Activated T-helper 1 cell treated with anti-CD3 and anti-CD28 coated beads, Interleukin-2, amount 50 U/mL, for 16 hours (primary cell): ENCODE data around the gene DOC2A.

Source experiments
- DNase-seq, 2 donors: peaks; one replicate each; pipeline ENCODE4 v3.0.0-alpha.2; 2020; ENCODE audit warnings: low read depth in 1 of 2, low spot score in 1 of 2

The DOC2A gene

DNA sequence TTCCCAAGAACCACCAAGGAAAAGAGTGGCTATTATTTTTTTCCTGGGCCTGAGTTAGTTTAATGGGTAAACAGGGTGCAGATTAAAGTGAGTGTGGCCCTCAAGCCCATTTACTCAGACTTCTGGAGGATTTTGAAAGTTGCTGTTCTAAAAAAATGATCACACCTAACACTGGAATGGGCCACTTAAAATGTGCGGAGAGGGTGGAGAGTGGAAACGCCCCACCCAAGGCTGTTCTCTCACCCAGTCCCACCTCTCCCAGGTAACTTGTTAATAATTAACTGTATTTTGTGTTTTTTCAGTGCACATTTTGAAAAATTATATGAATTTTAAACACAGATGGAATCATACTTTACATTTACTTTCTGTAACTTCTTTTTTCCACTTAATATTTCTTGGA lies 20.8 kb downstream of the DOC2A start:
- no peak for DNase-seq

DNA sequence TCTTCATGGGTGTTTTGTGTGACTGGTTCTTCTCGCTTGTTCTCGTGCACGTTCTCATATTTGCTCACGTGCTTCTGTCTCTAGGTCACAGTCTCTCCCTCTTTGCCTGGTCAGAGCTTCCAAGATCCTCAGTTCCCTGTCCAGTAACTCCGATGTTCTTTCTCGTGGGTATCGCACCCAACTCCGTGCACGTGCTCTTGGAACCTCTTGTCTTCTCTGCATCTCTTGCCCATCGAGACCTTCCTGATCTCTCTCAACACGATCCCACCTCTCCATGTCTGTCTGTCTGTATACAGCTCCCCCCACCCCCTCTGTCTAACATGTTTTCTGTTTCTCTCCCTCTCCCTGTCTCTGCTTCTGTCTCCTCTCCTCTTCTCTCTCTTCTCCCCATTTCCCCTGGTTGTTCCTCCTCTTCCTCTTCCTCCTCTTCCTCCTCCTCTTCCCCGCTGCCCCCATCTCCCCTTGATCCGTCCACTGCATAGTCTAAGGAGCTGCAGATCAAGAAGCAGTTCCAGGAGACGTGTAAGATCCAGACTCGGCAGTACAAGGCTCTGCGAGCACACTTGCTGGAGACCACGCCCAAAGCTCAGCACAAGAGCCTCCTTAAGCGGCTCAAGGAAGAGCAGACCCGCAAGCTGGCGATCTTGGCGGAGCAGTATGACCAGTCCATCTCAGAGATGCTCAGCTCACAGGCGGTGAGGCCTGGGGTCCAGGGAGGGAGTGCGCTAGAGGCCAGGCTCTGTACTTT lies 21.5 kb downstream of the DOC2A start:
- no peak for DNase-seq

DNA sequence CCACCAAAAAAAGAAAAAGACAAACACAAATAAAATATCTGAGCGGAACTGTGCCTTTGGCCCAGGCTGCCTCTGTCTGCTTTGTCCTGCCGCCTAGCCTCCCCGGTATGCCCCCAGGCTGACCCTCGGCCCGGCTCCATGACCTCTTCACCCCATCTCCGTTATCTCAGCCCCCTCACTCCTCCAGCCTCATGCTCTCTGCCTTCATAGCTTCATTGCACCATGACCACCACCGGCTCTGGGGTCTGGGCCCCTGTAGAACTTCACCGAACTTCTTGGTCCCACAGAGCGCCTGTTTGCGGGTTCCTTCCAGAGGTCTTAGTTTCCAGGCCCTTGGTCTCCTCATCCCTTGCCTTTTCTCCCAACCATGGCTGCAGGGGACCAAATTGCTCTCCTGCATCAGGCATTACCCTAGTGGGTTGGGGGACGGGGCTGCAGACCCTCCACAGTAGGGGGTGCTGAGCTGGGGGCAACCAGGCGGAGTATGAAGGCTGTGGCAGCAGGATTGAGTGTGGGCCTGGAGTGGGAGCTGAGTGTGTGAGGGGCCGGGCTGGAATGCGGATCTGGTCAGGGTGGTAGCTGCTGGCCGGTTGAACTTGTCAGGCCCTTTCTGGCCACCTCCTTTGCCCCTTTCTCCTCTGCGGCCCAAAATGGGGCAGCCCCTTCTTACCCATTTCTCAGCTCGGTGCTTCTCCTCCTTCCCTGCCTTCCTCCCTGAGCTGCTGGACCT lies 22.3 kb downstream of the DOC2A start:
- DNase-seq = no peak

DNA sequence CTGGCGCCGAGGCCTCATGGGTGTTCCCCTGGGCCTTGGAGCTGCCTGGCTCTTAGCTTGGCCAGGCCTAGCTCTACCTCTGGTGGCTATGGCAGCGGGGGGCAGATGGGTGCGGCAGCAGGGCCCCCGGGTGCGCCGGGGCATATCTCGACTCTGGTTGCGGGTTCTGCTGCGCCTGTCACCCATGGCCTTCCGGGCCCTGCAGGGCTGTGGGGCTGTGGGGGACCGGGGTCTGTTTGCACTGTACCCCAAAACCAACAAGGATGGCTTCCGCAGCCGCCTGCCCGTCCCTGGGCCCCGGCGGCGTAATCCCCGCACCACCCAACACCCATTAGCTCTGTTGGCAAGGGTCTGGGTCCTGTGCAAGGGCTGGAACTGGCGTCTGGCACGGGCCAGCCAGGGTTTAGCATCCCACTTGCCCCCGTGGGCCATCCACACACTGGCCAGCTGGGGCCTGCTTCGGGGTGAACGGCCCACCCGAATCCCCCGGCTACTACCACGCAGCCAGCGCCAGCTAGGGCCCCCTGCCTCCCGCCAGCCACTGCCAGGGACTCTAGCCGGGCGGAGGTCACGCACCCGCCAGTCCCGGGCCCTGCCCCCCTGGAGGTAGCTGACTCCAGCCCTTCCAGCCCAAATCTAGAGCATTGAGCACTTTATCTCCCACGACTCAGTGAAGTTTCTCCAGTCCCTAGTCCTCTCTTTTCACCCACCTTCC lies 23.3 kb downstream of the DOC2A start:
- no peak for DNase-seq

DNA sequence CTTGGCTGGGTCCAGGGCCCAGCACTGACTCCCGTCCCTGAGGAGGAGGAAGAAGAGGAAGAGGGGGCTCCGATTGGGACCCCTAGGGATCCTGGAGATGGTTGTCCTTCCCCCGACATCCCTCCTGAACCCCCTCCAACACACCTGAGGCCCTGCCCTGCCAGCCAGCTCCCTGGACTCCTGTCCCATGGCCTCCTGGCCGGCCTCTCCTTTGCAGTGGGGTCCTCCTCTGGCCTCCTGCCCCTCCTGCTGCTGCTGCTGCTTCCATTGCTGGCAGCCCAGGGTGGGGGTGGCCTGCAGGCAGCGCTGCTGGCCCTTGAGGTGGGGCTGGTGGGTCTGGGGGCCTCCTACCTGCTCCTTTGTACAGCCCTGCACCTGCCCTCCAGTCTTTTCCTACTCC lies 23.9 kb downstream of the DOC2A start:
- DNase-seq = no peak

DNA sequence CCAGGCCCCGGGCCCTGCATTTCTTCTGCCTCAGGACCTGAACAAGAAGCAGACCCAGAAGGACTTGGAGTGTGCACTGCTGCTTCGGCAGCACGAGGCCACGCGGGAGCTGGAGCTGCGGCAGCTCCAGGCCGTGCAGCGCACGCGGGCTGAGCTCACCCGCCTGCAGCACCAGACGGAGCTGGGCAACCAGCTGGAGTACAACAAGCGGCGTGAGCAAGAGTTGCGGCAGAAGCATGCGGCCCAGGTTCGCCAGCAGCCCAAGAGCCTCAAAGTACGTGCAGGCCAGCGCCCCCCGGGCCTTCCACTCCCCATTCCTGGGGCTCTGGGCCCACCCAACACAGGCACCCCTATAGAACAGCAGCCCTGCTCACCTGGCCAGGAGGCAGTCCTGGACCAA lies 24.6 kb downstream of the DOC2A start:
- no peak for DNase-seq

DNA sequence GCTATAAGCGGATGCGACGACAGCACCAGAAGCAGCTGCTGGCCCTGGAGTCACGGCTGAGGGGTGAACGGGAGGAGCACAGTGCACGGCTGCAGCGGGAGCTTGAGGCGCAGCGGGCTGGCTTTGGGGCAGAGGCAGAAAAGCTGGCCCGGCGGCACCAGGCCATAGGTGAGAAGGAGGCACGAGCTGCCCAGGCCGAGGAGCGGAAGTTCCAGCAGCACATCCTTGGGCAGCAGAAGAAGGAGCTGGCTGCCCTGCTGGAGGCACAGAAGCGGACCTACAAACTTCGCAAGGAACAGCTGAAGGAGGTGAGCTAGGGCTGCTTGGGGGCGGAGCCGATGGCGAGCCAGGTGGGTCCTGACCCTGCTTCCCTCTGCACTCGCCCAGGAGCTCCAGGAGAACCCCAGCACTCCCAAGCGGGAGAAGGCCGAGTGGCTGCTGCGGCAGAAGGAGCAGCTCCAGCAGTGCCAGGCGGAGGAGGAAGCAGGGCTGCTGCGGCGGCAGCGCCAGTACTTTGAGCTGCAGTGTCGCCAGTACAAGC lies 25.5 kb downstream of the DOC2A start:
- DNase-seq = no peak

DNA sequence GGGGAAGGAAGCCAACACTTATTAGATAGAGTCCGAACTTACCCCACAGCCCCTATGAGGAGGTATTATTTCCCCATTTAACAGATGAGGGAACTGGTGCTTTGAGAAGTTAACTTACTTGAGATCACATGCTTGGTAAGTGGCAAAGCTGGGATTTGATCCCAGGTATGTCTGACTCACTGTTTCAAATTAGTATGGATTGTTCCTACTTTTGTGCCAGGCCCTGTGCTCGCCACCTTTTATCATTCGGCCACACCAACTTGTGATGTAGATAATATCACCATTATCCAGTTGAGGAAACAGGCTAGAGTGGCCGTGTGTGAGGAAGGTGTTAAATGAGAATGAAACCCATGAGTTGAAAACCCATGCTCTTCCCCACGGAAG lies 26.1 kb downstream of the DOC2A start:
- DNase-seq = no peak

DNA sequence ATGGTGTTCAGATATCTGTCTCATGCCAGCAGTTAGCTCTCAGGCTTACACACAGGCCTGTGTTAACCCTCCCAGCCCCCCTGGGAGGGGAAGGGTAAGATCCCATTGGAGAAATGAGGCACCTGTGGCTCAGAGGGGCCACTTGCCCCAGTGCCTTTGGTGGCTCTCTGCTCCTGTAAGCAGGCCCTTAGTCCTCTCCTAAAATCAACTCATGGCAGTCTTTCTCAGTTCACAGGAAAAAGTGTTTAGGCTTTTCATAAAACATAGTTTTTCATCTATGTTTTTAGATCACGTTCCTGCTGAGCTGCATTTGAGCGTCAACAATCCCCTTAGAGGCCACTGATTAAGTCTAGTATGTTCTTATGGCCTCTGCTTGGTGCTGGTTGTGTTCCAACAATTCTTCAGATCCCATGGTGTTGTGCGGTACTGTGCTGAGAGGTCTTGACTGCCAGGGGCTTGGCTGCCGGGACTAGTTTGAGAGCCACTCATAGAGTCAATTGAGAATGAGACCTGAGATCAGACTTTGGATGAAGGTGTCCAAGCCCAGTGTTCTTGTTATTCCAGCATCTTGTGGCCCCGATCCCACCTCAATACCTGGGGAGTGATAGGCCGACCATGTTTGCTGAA lies 26.6 kb downstream of the DOC2A start:
- no peak for DNase-seq

DNA sequence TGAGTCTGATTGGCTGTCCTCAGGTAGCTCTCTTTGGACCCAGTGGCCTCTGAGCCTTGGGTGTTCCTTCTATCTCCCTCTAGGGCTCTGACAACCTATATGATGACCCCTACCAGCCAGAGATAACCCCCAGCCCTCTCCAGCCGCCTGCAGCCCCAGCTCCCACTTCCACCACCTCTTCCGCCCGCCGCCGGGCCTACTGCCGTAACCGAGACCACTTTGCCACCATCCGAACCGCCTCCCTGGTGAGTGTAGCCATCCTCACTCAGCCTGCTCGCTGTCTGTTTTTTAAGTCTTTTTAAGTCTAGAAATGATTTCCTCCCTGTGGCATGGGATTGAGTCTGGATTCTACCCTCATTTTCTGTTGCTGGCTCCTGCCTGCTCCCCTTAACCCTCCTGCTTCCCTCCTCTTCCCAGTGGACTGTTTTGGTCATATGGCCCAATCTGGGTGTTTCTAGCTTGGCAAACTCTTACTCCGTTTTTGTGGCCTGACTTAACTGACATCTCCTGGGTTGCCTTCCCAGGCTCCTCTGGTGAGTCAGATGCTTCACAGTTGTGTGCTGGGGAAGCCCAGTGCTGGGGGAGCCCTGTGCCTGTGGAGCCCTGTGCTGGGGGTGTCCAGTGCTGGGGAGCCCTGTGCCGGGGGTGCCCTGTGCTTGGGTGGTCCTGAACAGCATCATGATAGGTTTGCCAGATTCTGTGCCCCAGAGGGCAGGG lies 27.2 kb downstream of the DOC2A start:
- no peak for DNase-seq

DNA sequence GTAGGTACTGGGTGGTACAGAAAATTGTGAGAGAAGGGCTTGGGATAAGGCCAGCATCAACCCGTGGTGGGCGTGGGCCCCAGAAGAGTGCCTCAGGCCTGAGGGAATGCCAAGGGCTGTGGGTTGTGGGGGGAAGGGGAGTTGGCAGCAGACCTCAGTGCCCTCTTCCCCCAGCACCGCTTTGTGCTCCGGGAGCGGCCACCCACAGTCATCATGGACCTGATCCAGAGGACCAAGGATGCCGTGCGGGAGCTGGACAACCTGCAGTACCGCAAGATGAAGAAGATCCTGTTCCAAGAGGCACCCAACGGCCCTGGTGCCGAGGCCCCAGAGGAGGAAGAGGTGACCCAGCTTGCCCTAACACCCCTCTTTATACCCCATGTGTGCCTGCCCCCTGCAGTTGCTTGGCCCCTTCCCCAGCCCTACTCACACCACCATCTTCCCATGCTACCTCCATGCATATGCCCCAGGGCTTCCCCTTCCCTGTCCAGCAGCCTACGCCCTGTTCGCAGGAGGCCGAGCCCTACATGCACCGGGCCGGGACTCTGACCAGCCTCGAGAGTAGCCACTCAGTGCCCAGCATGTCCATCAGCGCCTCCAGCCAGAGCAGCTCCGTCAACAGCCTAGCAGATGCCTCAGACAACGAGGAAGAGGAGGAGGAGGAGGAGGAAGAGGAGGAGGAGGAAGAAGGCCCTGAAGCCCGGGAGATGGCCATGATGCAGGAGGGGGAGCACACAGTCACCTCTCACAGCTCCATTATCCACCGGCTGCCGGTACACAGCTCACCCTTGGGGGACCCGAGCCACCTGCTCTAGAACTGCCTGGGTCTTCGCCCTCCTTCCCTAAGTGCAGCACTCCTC lies 28.0 kb downstream of the DOC2A start:
- DNase-seq = no peak

DNA sequence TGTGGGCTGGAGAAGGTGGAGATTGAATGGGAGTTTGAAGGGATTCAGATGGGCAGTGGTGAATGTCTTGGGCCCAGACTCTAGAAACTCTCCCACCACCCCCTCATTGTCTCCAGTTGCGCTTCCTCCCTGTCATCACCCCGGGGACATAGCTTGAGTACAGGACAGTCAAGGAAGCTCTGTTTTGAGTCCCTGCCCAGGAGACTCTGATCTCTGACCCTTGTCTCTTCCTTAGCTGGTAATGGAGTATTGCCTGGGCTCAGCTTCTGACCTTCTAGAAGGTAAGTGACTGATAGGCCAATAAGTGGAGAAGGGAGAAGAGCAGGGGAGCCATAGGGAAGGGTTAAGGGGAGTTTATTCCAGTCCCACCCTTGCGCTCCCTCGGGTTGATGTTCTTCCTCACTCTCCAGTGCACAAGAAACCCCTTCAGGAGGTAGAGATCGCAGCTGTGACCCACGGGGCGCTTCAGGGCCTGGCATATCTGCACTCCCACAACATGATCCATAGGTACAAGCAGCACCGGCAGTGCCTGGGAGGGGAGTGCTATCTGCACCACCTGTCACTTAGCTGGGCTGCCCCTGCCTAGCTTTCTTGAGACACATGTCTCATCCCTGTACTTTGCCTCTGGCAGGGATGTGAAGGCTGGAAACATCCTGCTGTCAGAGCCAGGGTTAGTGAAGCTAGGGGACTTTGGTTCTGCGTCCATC lies 32.1 kb downstream of the DOC2A start:
- no peak for DNase-seq

DNA sequence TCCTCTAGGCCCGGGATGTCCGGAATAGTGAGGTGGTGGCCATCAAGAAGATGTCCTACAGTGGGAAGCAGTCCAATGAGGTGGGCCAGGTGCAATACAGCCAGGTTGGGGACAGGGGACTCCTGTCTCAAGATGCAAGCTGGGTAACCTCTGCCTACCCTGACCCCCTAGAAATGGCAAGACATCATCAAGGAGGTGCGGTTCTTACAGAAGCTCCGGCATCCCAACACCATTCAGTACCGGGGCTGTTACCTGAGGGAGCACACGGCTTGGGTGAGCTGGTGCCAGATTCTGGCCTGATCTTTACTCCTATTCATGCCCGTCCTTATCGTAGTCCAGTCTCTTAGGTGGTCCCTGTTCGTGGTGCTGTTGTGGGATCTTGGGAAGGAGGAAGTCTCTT lies 32.7 kb downstream of the DOC2A start:
- DNase-seq = no peak

DNA sequence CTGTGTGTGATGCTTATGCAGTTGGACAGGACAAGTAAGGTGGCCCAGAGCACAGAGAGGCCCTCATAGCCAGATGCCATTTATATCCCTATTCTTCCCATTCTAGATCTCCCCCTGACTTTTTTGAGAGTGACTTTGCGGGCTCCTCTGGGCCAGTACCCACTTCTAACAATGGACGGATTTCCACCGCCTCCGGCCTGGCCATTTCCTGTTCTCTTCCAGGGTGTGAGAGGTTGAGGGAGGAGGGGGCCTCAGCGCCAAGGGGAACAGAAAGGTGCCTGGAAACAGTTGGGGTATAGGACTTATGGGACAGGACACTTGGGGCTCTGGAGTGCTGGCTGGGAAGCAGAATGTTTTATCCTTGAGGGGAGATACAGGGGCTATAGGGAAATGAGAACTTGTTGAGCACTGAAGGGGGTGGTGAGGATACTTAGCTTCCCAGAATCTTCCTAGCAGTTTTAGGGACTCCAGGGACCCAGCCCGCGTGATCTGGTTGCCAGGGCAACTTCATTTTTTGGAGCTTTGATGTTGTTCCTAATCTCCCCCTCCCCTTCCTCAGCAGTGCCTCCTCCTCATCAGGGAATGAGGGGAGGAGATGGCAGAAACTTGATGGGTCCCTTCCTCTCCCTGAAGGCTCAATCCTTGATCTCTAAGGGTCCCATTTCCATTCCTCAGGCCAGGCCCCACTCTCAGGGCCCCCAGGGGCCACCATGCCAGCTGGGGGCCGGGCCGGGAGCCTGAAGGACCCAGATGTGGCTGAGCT lies 33.6 kb downstream of the DOC2A start:
- DNase-seq = no peak

DNA sequence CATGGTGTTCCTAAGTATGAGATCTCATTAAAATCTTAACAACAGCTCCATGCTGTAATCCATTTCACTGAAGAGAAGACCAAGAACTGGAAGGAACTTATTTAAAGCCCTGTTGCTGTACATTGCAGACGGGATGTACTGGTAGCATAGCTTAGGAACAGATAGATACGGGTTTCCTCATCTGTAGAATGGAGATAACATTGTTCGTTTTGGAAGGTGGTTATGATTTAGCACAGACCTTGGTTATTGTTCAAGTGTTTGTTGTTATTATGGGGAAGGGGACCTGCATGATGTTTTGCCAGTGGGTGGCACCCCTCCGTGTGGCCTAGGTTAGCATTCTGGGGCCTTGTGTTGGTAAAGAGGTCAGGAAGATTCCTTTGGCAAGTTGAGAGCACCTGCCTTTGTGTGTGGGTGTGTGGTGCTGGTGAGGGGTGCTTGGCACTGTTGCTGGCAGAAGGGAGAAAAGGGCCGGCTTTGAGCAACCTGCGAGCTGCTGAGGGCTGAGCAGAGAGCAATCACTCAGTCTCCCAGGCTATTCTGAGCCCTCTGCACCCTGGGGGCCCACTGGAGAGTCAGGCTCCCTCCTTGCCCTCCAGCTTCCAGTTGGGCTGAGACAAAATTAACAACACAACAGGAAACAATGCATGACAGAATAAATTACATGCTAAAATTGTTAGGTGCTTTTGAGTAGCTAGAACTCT lies 34.9 kb downstream of the DOC2A start:
- DNase-seq = no peak

DNA sequence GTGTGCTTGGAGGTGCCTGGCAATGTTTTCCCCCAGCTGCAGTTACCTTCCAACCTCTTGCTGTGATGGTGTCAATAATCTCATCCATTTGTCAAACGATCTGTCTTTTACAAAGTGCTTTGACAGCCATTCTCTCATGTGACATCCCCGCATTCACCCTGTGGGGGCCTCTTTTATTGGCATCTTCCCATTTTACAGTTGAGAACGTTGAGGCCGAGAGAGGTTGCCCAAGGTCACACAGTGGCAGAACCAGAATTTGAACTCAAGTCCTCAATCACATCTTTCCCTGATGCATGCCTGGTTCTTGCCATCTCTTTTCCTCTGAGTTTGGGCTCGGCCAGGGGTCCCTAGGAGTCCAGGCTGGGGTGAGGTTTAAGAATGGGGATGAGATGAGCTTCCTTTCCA lies 35.7 kb downstream of the DOC2A start:
- DNase-seq = no peak

DNA sequence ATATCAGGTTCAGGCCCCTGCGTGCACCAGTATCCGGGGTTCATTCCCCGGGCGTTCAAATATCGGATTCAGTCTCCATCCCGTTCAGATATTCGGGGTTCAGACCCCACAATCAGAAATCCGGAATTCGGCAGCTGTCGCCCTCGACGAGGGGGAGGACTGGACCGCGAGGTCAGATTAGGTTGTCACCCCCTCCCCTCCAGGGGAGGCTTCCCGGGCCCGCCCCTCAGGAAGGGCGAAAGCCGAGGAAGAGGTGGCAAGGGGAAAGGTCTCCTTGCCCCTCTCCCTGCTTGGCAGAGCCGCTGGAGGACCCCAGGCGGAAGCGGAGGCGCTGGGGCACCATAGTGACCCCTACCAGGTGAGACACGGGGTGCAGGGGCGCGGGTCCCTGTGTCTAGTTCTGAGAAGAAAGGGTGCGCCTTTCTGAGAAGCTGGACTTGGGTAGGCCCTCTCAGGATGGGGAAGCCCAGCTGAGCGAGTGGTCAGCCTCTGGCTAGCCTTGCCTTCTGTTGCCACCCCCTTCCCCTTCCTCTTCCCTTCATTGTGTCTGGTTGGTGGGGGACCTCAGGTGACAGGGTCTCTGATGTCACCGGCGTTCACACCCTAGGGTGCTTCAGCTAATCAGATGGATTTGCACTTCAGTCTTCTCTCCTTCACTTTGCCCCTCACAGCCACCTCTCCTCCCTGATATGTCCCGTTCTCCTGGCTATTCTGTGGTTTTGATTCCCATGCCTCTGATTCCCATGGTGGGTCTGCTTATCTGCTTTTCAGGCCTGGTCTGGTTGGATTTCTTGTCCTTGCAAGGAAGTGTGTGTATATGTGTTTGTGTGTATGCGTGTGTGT lies 36.3 kb downstream of the DOC2A start:
- no peak for DNase-seq
